ENCODE data around the gene TBC1D24.

DNA sequence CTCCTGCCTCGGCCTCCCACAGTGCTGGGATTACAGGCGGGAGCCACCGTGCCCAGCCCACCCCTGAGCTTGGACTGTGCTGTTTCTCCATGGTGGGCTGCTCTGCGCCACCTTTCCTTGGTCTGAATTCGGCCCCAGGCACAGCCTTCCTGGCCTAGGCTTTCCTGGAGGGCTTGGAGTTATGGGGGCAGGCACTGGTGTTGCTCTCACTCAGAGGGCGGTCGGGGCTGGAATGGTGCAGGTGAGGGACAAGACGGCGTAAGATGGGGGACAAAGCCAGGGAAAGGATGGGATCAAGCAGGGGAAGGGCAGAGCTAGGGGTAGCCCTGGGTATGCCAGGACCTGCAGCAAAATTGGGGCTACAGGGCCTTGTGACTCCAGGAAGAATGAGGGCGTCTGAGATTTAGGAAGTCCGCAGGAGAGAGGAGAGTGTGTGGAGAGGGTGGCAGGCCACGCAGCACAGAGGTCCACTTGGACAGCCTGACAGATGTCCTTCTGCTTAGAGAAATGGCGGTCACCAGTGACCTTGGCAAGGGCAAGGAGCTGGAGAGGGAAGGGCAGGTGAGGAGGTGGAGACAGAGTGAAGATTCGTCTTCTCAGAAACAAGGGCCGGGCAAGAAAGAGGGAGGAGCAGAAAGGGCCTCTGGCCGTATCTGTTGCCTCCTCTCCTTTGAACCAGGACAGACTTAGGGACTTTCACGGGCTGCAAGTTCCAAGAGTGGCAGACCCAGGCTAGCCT, 37.2 kb downstream of the TBC1D24 start:
- TF ChIP-seq POLR2A (IDR thresholded peaks at IDR 0.05) = no peak
- TF ChIP-seq, protein P1, sequence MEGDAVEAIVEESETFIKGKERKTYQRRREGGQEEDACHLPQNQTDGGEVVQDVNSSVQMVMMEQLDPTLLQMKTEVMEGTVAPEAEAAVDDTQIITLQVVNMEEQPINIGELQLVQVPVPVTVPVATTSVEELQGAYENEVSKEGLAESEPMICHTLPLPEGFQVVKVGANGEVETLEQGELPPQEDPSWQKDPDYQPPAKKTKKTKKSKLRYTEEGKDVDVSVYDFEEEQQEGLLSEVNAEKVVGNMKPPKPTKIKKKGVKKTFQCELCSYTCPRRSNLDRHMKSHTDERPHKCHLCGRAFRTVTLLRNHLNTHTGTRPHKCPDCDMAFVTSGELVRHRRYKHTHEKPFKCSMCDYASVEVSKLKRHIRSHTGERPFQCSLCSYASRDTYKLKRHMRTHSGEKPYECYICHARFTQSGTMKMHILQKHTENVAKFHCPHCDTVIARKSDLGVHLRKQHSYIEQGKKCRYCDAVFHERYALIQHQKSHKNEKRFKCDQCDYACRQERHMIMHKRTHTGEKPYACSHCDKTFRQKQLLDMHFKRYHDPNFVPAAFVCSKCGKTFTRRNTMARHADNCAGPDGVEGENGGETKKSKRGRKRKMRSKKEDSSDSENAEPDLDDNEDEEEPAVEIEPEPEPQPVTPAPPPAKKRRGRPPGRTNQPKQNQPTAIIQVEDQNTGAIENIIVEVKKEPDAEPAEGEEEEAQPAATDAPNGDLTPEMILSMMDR (IDR thresholded peaks at IDR 0.05) = no peak

Data from breast epithelium (tissue), 3 donors.